Measurements from ENCODE around the gene S100A13.

GRCh38 chr1:153611356-153611755 is 15.9 kb downstream of the S100A13 start:
- TF ChIP-seq CTCF (IDR thresholded peaks at IDR 0.05; ENCODE audit: borderline replicate concordance, extremely low read depth, low read length, poor library complexity, severe bottlenecking) = no peak
- TF ChIP-seq EZH2 (IDR thresholded peaks at IDR 0.05; ENCODE audit: borderline replicate concordance, low read depth, low read length, severe bottlenecking) = no peak
